Neural cell (in vitro differentiated cells): Measurements from ENCODE around the gene ZBTB42. TPM values are rescaled to one million over a fixed set of nuclear protein-coding genes. Genes with fewer than 3 reads are reported as not detected.

ENCODE experiments used
- H2AFZ ChIP-seq: fragments of 200-600, 300-800 bp; sonication (generic), shearing (Covaris generic); 2 replicates; pipeline ENCODE4 v1.6.0; 2014; ENCODE audit warnings: low read depth, mild to moderate bottlenecking, antibody characterized with exemption, low read length, moderate library complexity
- H3F3A ChIP-seq: fragments of 200-600 bp; shearing (Covaris generic); 2 replicates; pipeline ENCODE4 v1.6.1; 2016; ENCODE audit warnings: mild to moderate bottlenecking, moderate library complexity, mixed read lengths, antibody characterized with exemption, low read length; ENCODE audit not compliant: insufficient read depth, poor library complexity, severe bottlenecking
- H3K27ac ChIP-seq: fragments of 200-600, 300-800 bp; sonication (generic), shearing (Covaris generic); 2 replicates; pipeline ENCODE4 v1.5.1; 2014; ENCODE audit warnings: mild to moderate bottlenecking, low read length, moderate library complexity
- H3K27me3 ChIP-seq: fragments of 300-800, 200-600 bp; sonication (generic), shearing (Covaris generic); 2 replicates; pipeline ENCODE4 v1.6.0; 2014; ENCODE audit warnings: mild to moderate bottlenecking, low read depth, low read length, moderate library complexity; ENCODE audit not compliant: insufficient read depth
- H3K36me3 ChIP-seq: fragments of 300-800, 200-600 bp; sonication (generic), shearing (Covaris generic); 2 replicates; pipeline ENCODE4 v1.5.1; 2014; ENCODE audit warnings: mild to moderate bottlenecking, antibody characterized with exemption, low read length, moderate library complexity; ENCODE audit not compliant: insufficient read depth
- H3K4me2 ChIP-seq: fragments of 300-800, 200-600 bp; sonication (generic), shearing (Covaris generic); 2 replicates; pipeline ENCODE4 v1.6.0; 2014; ENCODE audit warnings: mild to moderate bottlenecking, low read length
- H3K4me3 ChIP-seq: fragments of 300-800, 200-600 bp; sonication (generic), shearing (Covaris generic); 2 replicates; pipeline ENCODE4 v1.5.1; 2014; ENCODE audit warnings: mild to moderate bottlenecking, low read length, moderate library complexity
- H3K79me2 ChIP-seq: fragments of 200-600 bp; shearing (Covaris generic); replicated peaks from 2 replicates; pipeline ENCODE4 v1.6.0; 2014; ENCODE audit warnings: mild to moderate bottlenecking, low read length, moderate library complexity; ENCODE audit not compliant: insufficient read depth
- H3K9ac ChIP-seq: fragments of 300-800, 200-600 bp; sonication (generic), shearing (Covaris generic); 2 replicates; pipeline ENCODE4 v1.6.1; 2016; ENCODE audit warnings: mild to moderate bottlenecking, low read length, mixed read lengths
- H3K9me2 ChIP-seq: fragments of 200-600 bp; shearing (Covaris generic); 2 replicates; pipeline ENCODE4 v1.6.1; 2016; ENCODE audit warnings: mild to moderate bottlenecking, low read length, mixed read lengths; ENCODE audit not compliant: insufficient read depth
- H3K9me3 ChIP-seq: fragments of 200-600, 300-800 bp; sonication (generic), shearing (Covaris generic); 2 replicates; pipeline ENCODE4 v1.6.1; 2016; ENCODE audit warnings: mild to moderate bottlenecking, mixed run types, low read length, moderate library complexity, mixed read lengths
- H4K20me1 ChIP-seq: fragments of 200-600 bp; shearing (Covaris generic); 2 replicates; pipeline ENCODE4 v1.6.1; 2016; ENCODE audit warnings: mild to moderate bottlenecking, mixed run types; ENCODE audit not compliant: insufficient read depth
- EP300 ChIP-seq: fragments of 450-650 bp; conservative IDR thresholded peaks from 2 replicates; pipeline ENCODE4 v1.6.1; 2014; ENCODE audit warnings: antibody characterized with exemption, mild to moderate bottlenecking, moderate library complexity; ENCODE audit not compliant: poor library complexity, severe bottlenecking
- EZH2 ChIP-seq: fragments of 200-600, 300-800 bp; shearing (Covaris generic), sonication (generic); IDR thresholded peaks from 2 replicates; pipeline ENCODE4 v1.6.1; 2014; ENCODE audit warnings: antibody characterized with exemption, low read length, borderline replicate concordance, mild to moderate bottlenecking; ENCODE audit not compliant: insufficient read depth, poor library complexity, severe bottlenecking
- MXI1 ChIP-seq: fragments of 450-650 bp; conservative IDR thresholded peaks from 2 replicates; pipeline ENCODE4 v1.6.1; 2014; ENCODE audit warnings: antibody characterized with exemption, mild to moderate bottlenecking; ENCODE audit not compliant: poor library complexity, severe bottlenecking
- POLR2AphosphoS5 ChIP-seq: IDR thresholded peaks from 2 replicates; pipeline ENCODE4 v1.6.1; 2012
- RAD21 ChIP-seq: fragments of 450-650 bp; conservative IDR thresholded peaks from 2 replicates; pipeline ENCODE4 v1.6.1; 2014; ENCODE audit warnings: antibody characterized with exemption, mild to moderate bottlenecking, moderate library complexity
- SMC3 ChIP-seq: fragments of 450-650 bp; conservative IDR thresholded peaks from 2 replicates; pipeline ENCODE4 v1.6.1; 2014; ENCODE audit warnings: antibody characterized with exemption, mild to moderate bottlenecking, moderate library complexity; ENCODE audit not compliant: poor library complexity
- TAF1 ChIP-seq: IDR thresholded peaks from 2 replicates; pipeline ENCODE4 v1.6.1; 2012; ENCODE audit warnings: low read depth
- polyA plus RNA-seq: library from polyadenylated mRNA; depleted of rRNA; stranded (reverse); fragments of >200 nt; gene quantifications from 2 replicates; pipeline ENCODE4 v1.2.3, GENCODE V29; 2014
- TF ChIP-seq, protein P1 (sequence below): fragments of 450-650 bp; IDR thresholded peaks from 2 replicates; pipeline ENCODE4 v1.5.1; 2014; ENCODE audit warnings: antibody characterized with exemption, mild to moderate bottlenecking, moderate library complexity; ENCODE audit not compliant: poor library complexity, severe bottlenecking
- TF ChIP-seq, protein P2 (sequence below): IDR thresholded peaks from 2 replicates; pipeline ENCODE4 v1.6.1; 2012; ENCODE audit warnings: borderline replicate concordance

The ZBTB42 gene
- polyA plus RNA-seq, 1 donor from 2014 or later = not detected

DNA sequence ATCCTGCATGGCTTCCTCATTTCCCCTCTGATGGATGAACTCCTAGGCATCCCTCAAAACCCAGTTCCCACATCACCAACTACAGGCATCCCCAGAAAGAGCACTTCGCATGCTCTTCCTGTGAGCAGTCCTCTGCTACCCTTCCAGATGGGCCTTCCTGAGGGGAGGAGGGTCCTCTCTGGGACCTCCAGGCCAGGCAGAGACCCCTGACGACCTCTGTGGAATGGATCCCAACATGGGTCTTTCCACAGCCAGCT is 7.3 kb upstream of the ZBTB42 start:
- TF ChIP-seq MXI1 (no peak), SMC3 (no peak), TAF1 (no peak), POLR2AphosphoS5 (no peak), EZH2 (no peak), EP300 (no peak), RAD21 (no peak)
- TF ChIP-seq, protein P1, sequence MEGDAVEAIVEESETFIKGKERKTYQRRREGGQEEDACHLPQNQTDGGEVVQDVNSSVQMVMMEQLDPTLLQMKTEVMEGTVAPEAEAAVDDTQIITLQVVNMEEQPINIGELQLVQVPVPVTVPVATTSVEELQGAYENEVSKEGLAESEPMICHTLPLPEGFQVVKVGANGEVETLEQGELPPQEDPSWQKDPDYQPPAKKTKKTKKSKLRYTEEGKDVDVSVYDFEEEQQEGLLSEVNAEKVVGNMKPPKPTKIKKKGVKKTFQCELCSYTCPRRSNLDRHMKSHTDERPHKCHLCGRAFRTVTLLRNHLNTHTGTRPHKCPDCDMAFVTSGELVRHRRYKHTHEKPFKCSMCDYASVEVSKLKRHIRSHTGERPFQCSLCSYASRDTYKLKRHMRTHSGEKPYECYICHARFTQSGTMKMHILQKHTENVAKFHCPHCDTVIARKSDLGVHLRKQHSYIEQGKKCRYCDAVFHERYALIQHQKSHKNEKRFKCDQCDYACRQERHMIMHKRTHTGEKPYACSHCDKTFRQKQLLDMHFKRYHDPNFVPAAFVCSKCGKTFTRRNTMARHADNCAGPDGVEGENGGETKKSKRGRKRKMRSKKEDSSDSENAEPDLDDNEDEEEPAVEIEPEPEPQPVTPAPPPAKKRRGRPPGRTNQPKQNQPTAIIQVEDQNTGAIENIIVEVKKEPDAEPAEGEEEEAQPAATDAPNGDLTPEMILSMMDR = no peak
- TF ChIP-seq, protein P2, sequence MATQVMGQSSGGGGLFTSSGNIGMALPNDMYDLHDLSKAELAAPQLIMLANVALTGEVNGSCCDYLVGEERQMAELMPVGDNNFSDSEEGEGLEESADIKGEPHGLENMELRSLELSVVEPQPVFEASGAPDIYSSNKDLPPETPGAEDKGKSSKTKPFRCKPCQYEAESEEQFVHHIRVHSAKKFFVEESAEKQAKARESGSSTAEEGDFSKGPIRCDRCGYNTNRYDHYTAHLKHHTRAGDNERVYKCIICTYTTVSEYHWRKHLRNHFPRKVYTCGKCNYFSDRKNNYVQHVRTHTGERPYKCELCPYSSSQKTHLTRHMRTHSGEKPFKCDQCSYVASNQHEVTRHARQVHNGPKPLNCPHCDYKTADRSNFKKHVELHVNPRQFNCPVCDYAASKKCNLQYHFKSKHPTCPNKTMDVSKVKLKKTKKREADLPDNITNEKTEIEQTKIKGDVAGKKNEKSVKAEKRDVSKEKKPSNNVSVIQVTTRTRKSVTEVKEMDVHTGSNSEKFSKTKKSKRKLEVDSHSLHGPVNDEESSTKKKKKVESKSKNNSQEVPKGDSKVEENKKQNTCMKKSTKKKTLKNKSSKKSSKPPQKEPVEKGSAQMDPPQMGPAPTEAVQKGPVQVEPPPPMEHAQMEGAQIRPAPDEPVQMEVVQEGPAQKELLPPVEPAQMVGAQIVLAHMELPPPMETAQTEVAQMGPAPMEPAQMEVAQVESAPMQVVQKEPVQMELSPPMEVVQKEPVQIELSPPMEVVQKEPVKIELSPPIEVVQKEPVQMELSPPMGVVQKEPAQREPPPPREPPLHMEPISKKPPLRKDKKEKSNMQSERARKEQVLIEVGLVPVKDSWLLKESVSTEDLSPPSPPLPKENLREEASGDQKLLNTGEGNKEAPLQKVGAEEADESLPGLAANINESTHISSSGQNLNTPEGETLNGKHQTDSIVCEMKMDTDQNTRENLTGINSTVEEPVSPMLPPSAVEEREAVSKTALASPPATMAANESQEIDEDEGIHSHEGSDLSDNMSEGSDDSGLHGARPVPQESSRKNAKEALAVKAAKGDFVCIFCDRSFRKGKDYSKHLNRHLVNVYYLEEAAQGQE = no peak
- Histone ChIP-seq H4K20me1 (no peaks in the 10 kb centered on the region), H3K27me3 (peaks cover 15% of the 10 kb centered on the region), H3K9ac (no peak overlapping the region), H3K9me3 (no peaks in the 10 kb centered on the region), H2AFZ (no peak overlapping the region), H3K9me2 (no peaks in the 10 kb centered on the region), H3K4me2 (peak overlapping the region; percentile 79), H3K79me2 (peaks cover 23% of the 10 kb centered on the region), H3F3A (no peaks in the 10 kb centered on the region), H3K36me3 (no peaks in the 10 kb centered on the region), H3K27ac (no peak overlapping the region), H3K4me3 (peak overlapping the region; percentile 89)

DNA sequence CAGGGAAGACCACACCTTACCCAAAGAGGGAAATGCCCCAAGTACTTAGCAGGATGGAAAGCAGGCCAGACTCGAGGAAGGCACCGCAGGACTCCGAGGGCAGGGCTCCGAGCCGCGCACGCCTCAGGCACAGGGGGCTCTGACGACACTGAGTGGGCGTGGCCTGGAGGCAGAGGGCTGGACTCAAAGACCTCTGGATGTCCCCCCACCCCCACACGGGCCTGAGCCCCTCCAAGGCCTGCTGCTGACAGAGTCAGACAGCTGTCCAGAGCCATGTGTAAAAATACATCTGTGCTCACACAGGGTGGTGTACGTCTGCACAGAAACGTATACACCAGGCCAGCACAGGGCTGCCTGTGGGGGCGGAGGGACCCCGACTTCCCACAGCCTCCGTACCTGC is 6.8 kb upstream of the ZBTB42 start:
- no peak for TF ChIP-seq MXI1
- TF ChIP-seq, protein P1 = no peak
- TF ChIP-seq EZH2 = no peak
- no peak for TF ChIP-seq SMC3
- no peak for TF ChIP-seq RAD21
- TF ChIP-seq, protein P2 = no peak
- TF ChIP-seq POLR2AphosphoS5 = no peak
- TF ChIP-seq EP300 = no peak
- no peak for TF ChIP-seq TAF1
- Histone ChIP-seq H3F3A (no peaks in the 10 kb centered on the region), H3K36me3 (no peaks in the 10 kb centered on the region), H3K9me2 (no peaks in the 10 kb centered on the region), H3K4me3 (peak overlapping the region; percentile 89), H3K27me3 (peaks cover 19% of the 10 kb centered on the region), H3K27ac (no peak overlapping the region), H3K9ac (peak overlapping the region; percentile 74), H2AFZ (no peak overlapping the region), H3K79me2 (peaks cover 23% of the 10 kb centered on the region), H3K4me2 (peak overlapping the region; percentile 79), H3K9me3 (no peaks in the 10 kb centered on the region), H4K20me1 (no peaks in the 10 kb centered on the region)
